Activated CD8-positive, alpha-beta memory T cell treated with anti-CD3 and anti-CD28 coated beads for 1 hour (primary cell): ENCODE measurements around the gene SCG5.

Source experiments
- DNase-seq, 2 donors: peaks; one replicate each; pipeline ENCODE4 v3.0.0-alpha.2; 2020; ENCODE audit warnings: low read depth in 1 of 2; ENCODE audit errors: extremely low read depth in 1 of 2

Gene SCG5

DNA sequence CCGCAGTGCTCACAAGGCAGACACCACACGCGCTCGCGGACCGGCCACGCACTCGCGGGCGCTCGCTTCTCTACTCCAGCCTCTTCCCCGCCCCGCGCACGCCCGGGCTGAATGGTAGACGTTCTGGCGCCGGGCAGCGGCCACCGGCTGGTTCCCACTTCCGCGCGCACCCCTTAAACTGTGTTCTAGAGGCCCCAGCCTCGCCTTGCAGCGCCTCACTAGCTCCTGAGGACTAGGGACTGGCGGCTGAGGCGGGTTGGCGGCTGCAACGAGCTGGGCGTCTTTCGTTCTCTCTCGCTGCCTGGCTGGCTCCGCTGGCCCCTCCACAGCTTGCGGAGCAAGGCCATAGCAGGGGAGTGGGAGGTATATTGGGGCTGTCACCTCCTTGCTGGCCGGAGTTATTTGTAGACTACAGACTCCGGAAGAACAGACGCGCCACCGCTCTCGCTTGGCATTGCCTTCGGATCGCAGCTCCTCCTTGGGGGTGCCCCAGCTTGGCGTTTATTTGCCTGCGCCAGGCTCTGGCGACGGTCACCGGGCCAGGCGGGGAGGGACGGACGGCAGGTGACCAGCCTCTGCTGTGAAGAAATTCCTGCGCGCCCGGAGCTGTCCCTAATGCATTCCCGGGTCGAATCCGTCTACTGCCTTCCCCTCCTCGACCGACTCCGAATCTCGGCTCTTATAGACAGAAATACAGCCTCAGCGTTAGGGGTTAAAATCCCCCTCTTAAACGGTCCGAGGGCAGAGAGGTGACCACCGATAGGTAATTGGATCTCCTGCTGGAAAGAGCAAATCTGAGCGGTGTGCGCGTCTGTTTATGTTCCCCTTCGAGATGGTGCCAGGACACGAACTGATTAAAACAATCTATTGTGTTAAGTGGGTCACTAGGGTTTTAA is 77.6 kb downstream of the SCG5 start:
- DNase-seq = no peak

GRCh38 chr15:32721596-32721995 is 80.1 kb downstream of the SCG5 start:
- no peak for DNase-seq

GRCh38 chr15:32722136-32722535 is 80.6 kb downstream of the SCG5 start:
- no peak for DNase-seq

DNA sequence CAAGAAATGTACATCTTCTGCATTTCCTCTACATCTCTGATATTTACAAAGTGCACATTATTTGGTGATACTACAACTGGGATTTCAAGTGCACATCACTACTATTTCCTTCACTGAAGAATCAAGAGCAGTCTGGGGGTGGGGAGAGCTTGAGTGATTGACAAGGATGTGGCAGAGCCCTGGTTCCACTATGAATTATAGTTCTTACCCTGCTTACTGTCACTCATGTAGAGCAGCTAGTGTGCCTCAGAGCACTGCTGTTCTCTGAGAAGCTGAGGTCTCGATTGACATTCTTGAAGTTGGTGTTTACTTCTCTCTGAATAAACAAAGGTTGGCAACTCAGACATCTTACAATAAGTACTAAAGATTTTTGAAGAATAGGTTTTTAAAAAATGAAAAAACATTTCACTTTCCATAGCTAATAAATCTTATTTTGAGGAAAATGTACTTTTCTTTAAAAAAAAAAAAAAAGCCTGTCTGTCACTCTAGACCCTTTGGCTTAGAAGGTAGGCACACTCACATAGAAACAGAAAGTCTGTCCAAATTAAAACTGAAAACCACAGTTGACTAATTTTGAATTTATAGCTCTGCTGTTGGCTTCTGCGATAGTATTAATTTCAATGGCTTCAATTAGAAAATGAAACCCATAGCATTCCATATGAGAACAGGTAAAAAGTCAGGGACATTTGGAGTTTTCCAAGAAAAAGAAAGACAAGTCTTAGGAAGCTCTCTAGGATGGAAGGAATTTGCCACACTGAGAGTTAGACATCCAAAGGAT is 81.8 kb downstream of the SCG5 start:
- no peak for DNase-seq

- no peak for DNase-seq
Observed at GRCh38 chr15:32729700-32730395, 88.3 kb downstream of the SCG5 start.

GRCh38 chr15:32730677-32731654 is 89.5 kb downstream of the SCG5 start:
- no peak for DNase-seq

DNA sequence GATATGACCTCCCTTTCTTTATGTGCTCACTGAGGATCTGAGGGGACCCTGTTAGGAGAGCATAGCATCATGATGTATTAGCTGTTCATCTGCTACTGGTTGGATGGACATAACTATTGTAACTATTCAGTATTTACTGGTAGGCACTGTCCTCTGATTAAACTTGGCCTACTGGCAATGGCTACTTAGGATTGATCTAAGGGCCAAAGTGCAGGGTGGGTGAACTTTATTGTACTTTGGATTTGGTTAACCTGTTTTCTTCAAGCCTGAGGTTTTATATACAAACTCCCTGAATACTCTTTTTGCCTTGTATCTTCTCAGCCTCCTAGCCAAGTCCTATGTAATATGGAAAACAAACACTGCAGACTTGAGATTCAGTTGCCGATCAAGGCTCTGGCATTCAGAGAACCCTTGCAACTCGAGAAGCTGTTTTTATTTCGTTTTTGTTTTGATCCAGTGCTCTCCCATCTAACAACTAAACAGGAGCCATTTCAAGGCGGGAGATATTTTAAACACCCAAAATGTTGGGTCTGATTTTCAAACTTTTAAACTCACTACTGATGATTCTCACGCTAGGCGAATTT is 91.2 kb downstream of the SCG5 start:
- no peak for DNase-seq

DNA sequence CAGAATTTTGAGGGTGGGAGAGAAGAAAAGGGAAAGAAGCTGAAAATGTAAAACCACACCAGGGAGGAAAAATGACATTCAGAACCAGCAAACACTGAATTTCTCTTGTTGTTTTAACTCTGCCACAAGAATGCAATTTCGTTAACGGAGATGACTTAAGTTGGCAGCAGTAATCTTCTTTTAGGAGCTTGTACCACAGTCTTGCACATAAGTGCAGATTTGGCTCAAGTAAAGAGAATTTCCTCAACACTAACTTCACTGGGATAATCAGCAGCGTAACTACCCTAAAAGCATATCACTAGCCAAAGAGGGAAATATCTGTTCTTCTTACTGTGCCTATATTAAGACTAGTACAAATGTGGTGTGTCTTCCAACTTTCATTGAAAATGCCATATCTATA is 91.8 kb downstream of the SCG5 start:
- DNase-seq = no peak

GRCh38 chr15:32735989-32736700 is 94.6 kb downstream of the SCG5 start:
- DNase-seq = no peak

DNA sequence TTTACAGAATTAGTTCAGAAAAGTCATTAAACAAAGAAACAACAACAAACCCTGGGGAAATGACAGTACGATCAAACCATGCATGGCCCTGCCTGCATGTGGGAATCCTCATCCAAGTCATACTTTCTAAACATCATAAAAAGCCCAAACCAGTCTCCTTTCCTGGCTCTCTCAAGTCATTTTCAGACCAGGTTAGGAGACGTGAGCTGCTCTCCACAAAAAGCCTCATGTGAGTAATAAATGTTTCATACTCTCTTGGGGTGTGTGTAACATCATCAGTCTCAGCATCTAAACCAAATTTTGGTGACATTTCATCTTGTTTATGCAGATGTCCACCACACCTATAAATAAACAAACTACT is 95.2 kb downstream of the SCG5 start:
- no peak for DNase-seq

GRCh38 chr15:32737304-32737703 is 95.8 kb downstream of the SCG5 start:
- DNase-seq = no peak

GRCh38 chr15:32738666-32739065 is 97.2 kb downstream of the SCG5 start:
- no peak for DNase-seq

DNA sequence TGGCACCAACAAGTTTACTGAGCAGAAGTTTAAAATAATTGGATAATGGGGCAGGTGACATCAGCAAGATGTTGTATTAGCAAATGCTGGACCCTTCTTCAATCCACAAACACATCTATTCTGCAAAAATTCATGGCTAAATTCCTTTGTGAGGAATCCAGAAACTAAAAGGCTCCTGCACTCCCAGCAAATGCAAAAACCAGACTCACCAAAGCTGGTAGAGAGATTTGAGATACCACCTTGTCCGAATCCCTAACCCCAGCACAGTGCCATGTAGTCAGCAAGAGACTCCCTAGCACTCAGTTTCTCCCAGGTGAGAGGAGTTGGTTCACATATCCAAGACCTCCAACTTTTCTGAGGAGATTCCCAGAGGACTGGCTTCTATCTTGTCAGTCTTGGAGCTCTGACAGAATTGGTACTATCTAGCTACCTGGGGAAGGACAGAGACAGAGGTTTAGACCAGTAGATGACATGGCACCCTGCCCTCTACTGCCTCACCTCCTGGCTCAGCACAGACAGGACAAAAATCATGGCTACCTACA is 98.1 kb downstream of the SCG5 start:
- no peak for DNase-seq

- DNase-seq = no peak
Observed at GRCh38 chr15:32743411-32744140, 102.1 kb downstream of the SCG5 start.

DNA sequence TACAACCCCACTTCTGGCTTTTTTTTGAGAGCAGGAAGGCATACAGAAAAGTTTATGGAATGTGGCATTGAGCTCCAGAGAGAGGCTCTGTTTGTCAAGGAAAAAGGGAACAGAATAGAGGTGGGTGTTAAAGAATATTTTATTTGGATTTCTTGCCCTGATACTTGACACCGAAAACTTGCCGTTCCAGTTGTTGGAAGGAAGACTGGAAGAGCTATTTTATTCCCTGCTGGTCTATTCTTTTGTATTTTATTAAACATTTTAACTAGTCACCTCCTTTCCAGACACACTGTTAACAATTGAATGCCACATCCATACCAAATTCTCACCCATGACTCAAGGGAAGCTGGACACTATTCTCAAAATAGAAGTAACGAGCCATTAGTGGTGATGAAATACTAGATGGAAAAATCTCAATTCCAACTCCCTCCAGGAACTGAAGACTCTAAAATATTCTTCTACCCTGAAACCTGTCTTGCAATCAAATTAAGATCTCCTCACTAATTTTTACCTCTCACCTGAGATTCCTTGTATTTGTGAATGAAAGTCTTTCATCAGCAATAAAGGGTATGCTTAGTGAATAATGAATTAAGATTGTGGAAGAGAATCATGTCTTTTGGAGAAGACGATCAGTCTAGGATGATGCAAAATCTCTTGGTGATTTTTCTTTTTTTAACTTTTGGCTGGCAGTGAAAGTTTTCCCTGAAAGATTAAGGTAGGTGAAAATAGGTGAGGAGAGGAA is 104.8 kb downstream of the SCG5 start:
- no peak for DNase-seq
